K562 (cell line): Measurements from ENCODE around the gene DGKA. TPM values are rescaled to one million over a fixed set of nuclear protein-coding genes. Genes with fewer than 3 reads are reported as not detected.

Experiments
- ATAC-seq: fragments of 200-7000 bp; cut with Tn5 transposase; 3 replicates; pipeline ENCODE4 v1.9.1; 2020; ENCODE audit warnings: moderate library complexity
- BruUV-seq: library from RNA; stranded (reverse); fragments of 400-500 nt; replicated peaks from 2 replicates; lab custom pipeline; 2021; lab: Mats Ljungman, UMichigan
- CTCF ChIA-PET: fragments of 300-600 bp; formaldehyde crosslinking; extraction: SDS; loops from one replicate; lab custom pipeline; 2021; ENCODE audit warnings: low intra/inter-chr PET ratio; lab: Yijun Ruan, JAX
- POLR2A ChIA-PET: fragments of 300-600, 350-650 bp; sonication (Branson Sonifier 250); formaldehyde crosslinking; extraction: SDS; loops from one replicate; lab custom pipeline; 2021; ENCODE audit warnings: antibody characterized with exemption, inconsistent platforms; lab: Yijun Ruan, JAX
- DNase-seq, 4 experiments: peaks; one replicate each; pipeline versions ENCODE4 v3.0.0 to v3.0.0-alpha.2; 2011 to 2018; ENCODE audit warnings: low spot score in 3 of 4, mixed read lengths in 3 of 4; ENCODE audit errors: extremely low read depth in 1 of 4
- FAIRE-seq: peaks from 2 replicates; lab custom pipeline; 2011; peaks lifted over from hg19 to GRCh38; lab: Jason Lieb, UNC
- H2AFZ ChIP-seq: 2 replicates; pipeline ENCODE4 v1.6.0; 2011; ENCODE audit warnings: low read depth, low read length, control low read depth, inconsistent platforms
- H3K27ac ChIP-seq: fragments of 200-600 bp; 3 replicates; pipeline ENCODE4 v1.8.0; 2011; ENCODE audit warnings: low read depth, mild to moderate bottlenecking, control low read depth, inconsistent platforms, low read length, moderate library complexity, mixed read lengths; ENCODE audit errors: extremely low read depth
- H3K27me3 ChIP-seq, 2 experiments: fragments of 300-600 bp in 1 of 2; 2 replicates in 1 of 2; 3 replicates in 1 of 2; pipeline versions ENCODE4 v1.6.0 to v1.8.0; 2011; ENCODE audit warnings: inconsistent platforms in 2 of 2, low read length in 2 of 2, mild to moderate bottlenecking in 1 of 2, mixed read lengths in 1 of 2, moderate library complexity in 1 of 2; ENCODE audit not compliant: control insufficient read depth in 2 of 2, insufficient read depth in 2 of 2
- H3K36me3 ChIP-seq: fragments of 300-600 bp; 3 replicates; pipeline ENCODE4 v1.8.0; 2011; ENCODE audit warnings: mild to moderate bottlenecking, low read length, inconsistent platforms; ENCODE audit not compliant: control insufficient read depth, insufficient read depth
- H3K4me1 ChIP-seq, 2 experiments: fragments of 200-600 bp in 1 of 2; replicated peaks in 1 of 2; 2 replicates in 1 of 2; 3 replicates in 1 of 2; pipeline versions ENCODE4 v1.5.1 to v1.8.0; 2011; ENCODE audit warnings: inconsistent platforms in 2 of 2, low read length in 2 of 2, mild to moderate bottlenecking in 1 of 2, mixed read lengths in 1 of 2, moderate library complexity in 1 of 2; ENCODE audit not compliant: control insufficient read depth in 2 of 2, insufficient read depth in 2 of 2
- H3K4me2 ChIP-seq: 2 replicates; pipeline ENCODE4 v1.6.1; 2011; ENCODE audit warnings: low read length, control low read depth, inconsistent platforms, mixed read lengths; ENCODE audit not compliant: insufficient read depth
- H3K4me3 ChIP-seq: fragments of 200-600 bp; sonication (generic), shearing (Covaris generic); 2 replicates; pipeline ENCODE4 v1.5.1; 2016; ENCODE audit warnings: control low read depth, inconsistent platforms
- H3K79me2 ChIP-seq: fragments of 200-600 bp; 3 replicates; pipeline ENCODE4 v1.8.0; 2011; ENCODE audit warnings: low read length, inconsistent platforms; ENCODE audit not compliant: control insufficient read depth, insufficient read depth
- H3K9ac ChIP-seq, 2 experiments: 2 replicates each; pipeline versions ENCODE4 v1.6.0 to v1.6.1; 2011; ENCODE audit warnings: low read depth in 2 of 2, low read length in 2 of 2, control low read depth in 1 of 2, inconsistent platforms in 1 of 2, mild to moderate bottlenecking in 1 of 2, mixed read lengths in 1 of 2; ENCODE audit not compliant: insufficient read depth in 1 of 2
- H3K9me1 ChIP-seq: one replicate; pipeline ENCODE4 v1.6.0; 2011; ENCODE audit warnings: inconsistent platforms, mild to moderate bottlenecking, low read length, moderate library complexity; ENCODE audit not compliant: control insufficient read depth, insufficient read depth
- H3K9me3 ChIP-seq: replicated peaks from 2 replicates; pipeline ENCODE4 v1.5.1; 2011; ENCODE audit warnings: low read depth, low read length, inconsistent platforms; ENCODE audit not compliant: control insufficient read depth, insufficient read depth
- H4K20me1 ChIP-seq: replicated peaks from 2 replicates; pipeline ENCODE4 v1.6.1; 2011; ENCODE audit warnings: low read length, inconsistent platforms, mixed read lengths; ENCODE audit not compliant: control insufficient read depth, insufficient read depth
- CBFA2T2 ChIP-seq: fragments of 450-650 bp; conservative IDR thresholded peaks from 2 replicates; pipeline ENCODE4 v1.6.1; 2017; ENCODE audit warnings: mild to moderate bottlenecking
- CREBBP ChIP-seq: IDR thresholded peaks from one replicate; pipeline ENCODE4 v1.6.1; 2012; ENCODE audit warnings: low read depth, mild to moderate bottlenecking, control low read depth, inconsistent platforms, low read length
- CREM ChIP-seq: IDR thresholded peaks from 2 replicates; pipeline ENCODE4 v1.6.1; 2014; ENCODE audit warnings: antibody characterized with exemption, low read depth
- ESRRB ChIP-seq: fragments of 250-450 bp; sonication (Bioruptor Pico); IDR thresholded peaks from 2 replicates; pipeline ENCODE4 v1.5.0; 2020; ENCODE audit warnings: mild to moderate bottlenecking, moderate library complexity, borderline replicate concordance
- FOXA1 ChIP-seq: fragments of 450-650 bp; IDR thresholded peaks from 2 replicates; pipeline ENCODE4 v1.6.1; 2016; ENCODE audit warnings: mild to moderate bottlenecking, borderline replicate concordance
- PHF20 ChIP-seq: fragments of 450-650 bp; IDR thresholded peaks from 2 replicates; pipeline ENCODE4 v1.6.1; 2018; ENCODE audit not compliant: partially characterized antibody
- RBM22 ChIP-seq: fragments of 200-400 bp; formaldehyde crosslinking; IDR thresholded peaks from 2 replicates; pipeline ENCODE4 v1.6.1; 2018; ENCODE audit warnings: low read length, low read depth; ENCODE audit not compliant: poor library complexity, severe bottlenecking
- SAFB2 ChIP-seq: fragments of 200-400 bp; formaldehyde crosslinking; IDR thresholded peaks from 2 replicates; pipeline ENCODE4 v1.6.1; 2018; ENCODE audit warnings: borderline replicate concordance, low read length, low read depth, moderate library complexity; ENCODE audit not compliant: severe bottlenecking
- TAF1 ChIP-seq: IDR thresholded peaks from 2 replicates; pipeline ENCODE4 v1.6.1; 2011; ENCODE audit warnings: mild to moderate bottlenecking, low read length, moderate library complexity; ENCODE audit not compliant: insufficient read depth, control insufficient read depth, severe bottlenecking; ENCODE audit errors: extremely low read depth
- U2AF1 ChIP-seq: fragments of 200-400 bp; formaldehyde crosslinking; optimal IDR thresholded peaks from 2 replicates; pipeline ENCODE3; 2017; ENCODE audit warnings: mild to moderate bottlenecking, low read depth, low read length, moderate library complexity
- ZEB2 ChIP-seq: fragments of 450-650 bp; IDR thresholded peaks from 2 replicates; pipeline ENCODE4 v1.6.1; 2016
- ZNF232 ChIP-seq: sonication (generic); formaldehyde crosslinking; IDR thresholded peaks from 2 replicates; pipeline ENCODE4 v1.8.0; 2022; ENCODE audit warnings: mild to moderate bottlenecking, missing genetic modification reagents
- ZNF354B ChIP-seq: fragments of 250-450 bp; sonication (Bioruptor Pico); IDR thresholded peaks from 2 replicates; pipeline ENCODE4 v1.4.0; 2020
- ZNF436 ChIP-seq: fragments of 250-450, 450-650 bp; sonication (Bioruptor Pico); formaldehyde crosslinking; IDR thresholded peaks from 2 replicates; pipeline ENCODE4 v1.7.0; 2020; ENCODE audit warnings: mild to moderate bottlenecking
- ZNF77 ChIP-seq: fragments of 250-450 bp; sonication (Bioruptor Pico); IDR thresholded peaks from 2 replicates; pipeline ENCODE4 v1.5.0; 2020
- ZNF780A ChIP-seq: fragments of 250-450 bp; sonication (Bioruptor Pico); IDR thresholded peaks from 2 replicates; pipeline ENCODE4 v1.5.0; 2021; ENCODE audit warnings: mild to moderate bottlenecking
- WGBS: fragments of 100-300 bp; shearing (Covaris generic); methylation state at CpG from one replicate; pipeline ENCODE4 v1.1.6; 2016; ENCODE audit warnings: low coverage, mixed read lengths; ENCODE audit not compliant: insufficient coverage; ENCODE audit errors: missing lambda C conversion rate; 5-methylcytosine and 5-hydroxymethylcytosine counted together
- in situ Hi-C: fragments of 300-500 bp; cut with MboI; formaldehyde crosslinking; loops from 4 replicates; pipeline ENCODE4 v1.15.0; 2018; ENCODE audit warnings: inconsistent platforms, mixed read lengths
- intact Hi-C: fragments of 100-400 bp; cut with micrococcal nuclease; formaldehyde crosslinking; loops from 2 replicates; pipeline ENCODE4 v1.14.2; 2022
- polyA plus RNA-seq, 8 experiments: library from polyadenylated mRNA; depleted of rRNA in 4 of 8; stranded (reverse) in 5 of 8; unstranded in 3 of 8; fragments of >200 nt; fragmentation: Nextera tagmentation in 2 of 8; fragmentation: Illumina TruSeq in 1 of 8; extraction: Ambion mirVana in 2 of 8; extraction: Trizol in 1 of 8; gene quantifications; 2 replicates each; pipeline versions ENCODE4 v1.2.1 to v1.2.3, GENCODE V29; 2011 to 2014; ENCODE audit warnings: inconsistent platforms in 1 of 8, missing spikeins in 1 of 8
- total RNA-seq, 7 experiments: library from RNA; depleted of rRNA in 6 of 7; stranded (reverse); fragments of >200 nt in 6 of 7; fragmentation: Illumina TruSeq in 2 of 7; extraction: Trizol in 2 of 7; gene quantifications; 2 replicates each; pipeline versions ENCODE4 v1.2.1 to v1.2.3, GENCODE V29; 2011 to 2021; ENCODE audit warnings: low replicate concordance in 1 of 7
- TF ChIP-seq, protein P1 (sequence below): fragments of 250-450 bp; sonication (Bioruptor Pico); IDR thresholded peaks from 2 replicates; pipeline ENCODE4 v1.4.0; 2020; ENCODE audit warnings: borderline replicate concordance

The DGKA gene
- total and polyA plus RNA-seq, 9 of the 15 experiments (the other 6 are each of a cell fraction or from before 2014, with no cell fraction given) = 3.4 to 12.4 (median 6.2) TPM

DNA sequence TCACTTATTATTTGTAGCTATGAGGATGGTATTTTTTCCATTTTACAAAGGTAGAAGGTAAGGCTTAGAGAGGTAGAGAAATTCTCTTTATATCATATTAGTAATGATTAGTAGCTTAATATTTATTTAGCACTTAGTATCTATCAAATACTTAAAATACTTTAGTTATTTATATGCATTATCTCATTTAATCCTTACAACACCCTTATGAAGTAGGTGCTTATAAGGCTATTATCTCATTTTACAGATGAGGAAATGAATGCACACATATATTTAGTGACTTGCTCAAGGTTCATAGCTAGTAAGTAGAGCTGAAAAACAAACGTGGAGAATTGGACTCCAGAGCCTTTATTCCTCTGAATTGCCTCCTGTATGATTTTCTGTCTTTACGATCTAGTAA lies 53.9 kb downstream of the DGKA start:
- in situ Hi-C loops = no loop called here
- peaks cover 43% of the 10 kb centered on the region for H3K36me3 ChIP-seq

DNA sequence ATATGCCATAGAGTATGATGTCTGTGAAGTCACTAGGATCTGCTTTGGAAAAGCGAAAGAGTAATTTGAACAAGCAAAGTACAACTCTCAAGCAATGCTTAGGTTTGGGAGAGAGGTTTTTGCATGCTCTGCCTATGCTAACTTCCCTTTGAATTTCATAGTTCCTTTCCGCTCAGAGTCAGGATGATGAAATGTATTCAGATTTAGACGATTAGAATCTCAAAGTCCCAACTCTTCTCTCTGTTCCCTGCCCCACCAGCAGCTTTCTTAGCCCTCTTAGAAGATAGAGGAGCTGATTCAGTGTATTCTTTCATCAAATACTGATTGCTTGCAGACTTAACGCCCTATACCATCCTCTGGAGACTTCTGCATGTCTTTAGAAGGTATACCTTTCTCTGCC lies 54.4 kb downstream of the DGKA start:
- DNase-seq = no peak
- POLR2A ChIA-PET = interaction anchor here (0.7 to 5.9 kb wide), 4 partner anchors 11 to 25 kb away, joined by 3 to 49 read pairs (median 10); partner anchors contain the start of genes RAB5B and SUOX
- no peak for ATAC-seq
- BruUV-seq = no TSS peak
- Histone ChIP-seq H2AFZ (no peak overlapping the region), H3K79me2 (no peaks in the 10 kb centered on the region; the same call in 2 of the 3 replicates), H3K9ac (no peak overlapping the region), H3K27ac (no peak overlapping the region), H3K27me3 (no peaks in the 10 kb centered on the region), H3K36me3 (peaks cover 44% of the 10 kb centered on the region), H3K4me1 (peaks cover 7 to 9% of the 10 kb centered on the region in 2 experiments; a peak in 3 of 5 replicates), H3K9me1 (no peaks in the 10 kb centered on the region), H3K9me3 (no peaks in the 10 kb centered on the region), H4K20me1 (no peaks in the 10 kb centered on the region), H3K4me2 (no peak overlapping the region), H3K4me3 (no peak overlapping the region)
- FAIRE-seq = no peak
- in situ Hi-C loops (no loop called here), intact Hi-C loops (no loop called here)
- CTCF ChIA-PET = no interaction called here
- WGBS = 57% methylated on average over 4 of the region's 4 CpGs
- TF ChIP-seq PHF20 (no peak), ZNF354B (CRISPR knock-in tag) (no peak), RBM22 (no peak), SAFB2 (no peak), ESRRB (CRISPR knock-in tag) (no peak), ZEB2 (no peak), CREM (no peak), CBFA2T2 (no peak), ZNF780A (no peak), ZNF436 (CRISPR knock-in tag) (no peak), ZNF77 (CRISPR knock-in tag) (no peak)
- TF ChIP-seq, protein P1, sequence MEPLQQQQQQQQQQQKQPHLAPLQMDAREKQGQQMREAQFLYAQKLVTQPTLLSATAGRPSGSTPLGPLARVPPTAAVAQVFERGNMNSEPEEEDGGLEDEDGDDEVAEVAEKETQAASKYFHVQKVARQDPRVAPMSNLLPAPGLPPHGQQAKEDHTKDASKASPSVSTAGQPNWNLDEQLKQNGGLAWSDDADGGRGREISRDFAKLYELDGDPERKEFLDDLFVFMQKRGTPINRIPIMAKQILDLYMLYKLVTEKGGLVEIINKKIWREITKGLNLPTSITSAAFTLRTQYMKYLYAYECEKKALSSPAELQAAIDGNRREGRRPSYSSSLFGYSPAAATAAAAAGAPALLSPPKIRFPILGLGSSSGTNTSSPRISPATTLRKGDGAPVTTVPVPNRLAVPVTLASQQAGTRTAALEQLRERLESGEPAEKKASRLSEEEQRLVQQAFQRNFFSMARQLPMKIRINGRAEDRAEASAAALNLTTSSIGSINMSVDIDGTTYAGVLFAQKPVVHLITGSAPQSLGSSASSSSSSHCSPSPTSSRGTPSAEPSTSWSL (CRISPR knock-in tag) = no peak

More for the DNA sequence above, 53.9 kb downstream of the DGKA start:
- H3K9ac ChIP-seq = no peak overlapping the region
- no peak for TF ChIP-seq U2AF1
- TF ChIP-seq FOXA1 = no peak
- no peak for TF ChIP-seq TAF1
- no peak for TF ChIP-seq CREBBP
- no peak for TF ChIP-seq ZNF232
- no peaks in the 10 kb centered on the region for H3K9me1 ChIP-seq
- no peaks in the 10 kb centered on the region for H3K9me3 ChIP-seq
- H3K27ac ChIP-seq = no peak overlapping the region
- DNase-seq = no peak
- ChIA-PET CTCF (no interaction called here), POLR2A (interaction anchor here (1.1 to 5.9 kb wide), 3 partner anchors 11 to 140 kb away, joined by 4 to 49 read pairs (median 15); partner anchors contain the start of genes RAB5B and SUOX)
- no peak overlapping the region for H3K4me3 ChIP-seq
- no peak for ATAC-seq
- H3K4me2 ChIP-seq = no peak overlapping the region
- no peak overlapping the region for H2AFZ ChIP-seq
- no peaks in the 10 kb centered on the region; the same call in 2 of the 3 replicates for H3K79me2 ChIP-seq
- no TSS peak for BruUV-seq
- no peak for FAIRE-seq
- 47% methylated on average over 2 of the region's 2 CpGs for WGBS
- no peaks in the 10 kb centered on the region for H3K27me3 ChIP-seq
- intact Hi-C loops = no loop called here
- H3K4me1 ChIP-seq = peaks cover 7 to 9% of the 10 kb centered on the region in 2 experiments; a peak in 3 of 5 replicates
- no peaks in the 10 kb centered on the region for H4K20me1 ChIP-seq
